Smooth muscle cell of the brain vasculature (primary cell): ENCODE results near the gene MPP4.

Experiments used
- DNase-seq: peaks from one replicate; pipeline ENCODE4 v3.0.0-alpha.2; 2012; ENCODE audit warnings: low read depth, low spot score

Gene MPP4, protein sequence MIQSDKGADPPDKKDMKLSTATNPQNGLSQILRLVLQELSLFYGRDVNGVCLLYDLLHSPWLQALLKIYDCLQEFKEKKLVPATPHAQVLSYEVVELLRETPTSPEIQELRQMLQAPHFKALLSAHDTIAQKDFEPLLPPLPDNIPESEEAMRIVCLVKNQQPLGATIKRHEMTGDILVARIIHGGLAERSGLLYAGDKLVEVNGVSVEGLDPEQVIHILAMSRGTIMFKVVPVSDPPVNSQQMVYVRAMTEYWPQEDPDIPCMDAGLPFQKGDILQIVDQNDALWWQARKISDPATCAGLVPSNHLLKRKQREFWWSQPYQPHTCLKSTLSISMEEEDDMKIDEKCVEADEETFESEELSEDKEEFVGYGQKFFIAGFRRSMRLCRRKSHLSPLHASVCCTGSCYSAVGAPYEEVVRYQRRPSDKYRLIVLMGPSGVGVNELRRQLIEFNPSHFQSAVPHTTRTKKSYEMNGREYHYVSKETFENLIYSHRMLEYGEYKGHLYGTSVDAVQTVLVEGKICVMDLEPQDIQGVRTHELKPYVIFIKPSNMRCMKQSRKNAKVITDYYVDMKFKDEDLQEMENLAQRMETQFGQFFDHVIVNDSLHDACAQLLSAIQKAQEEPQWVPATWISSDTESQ

GRCh38 chr2:201698588-201699226 is at the start of gene MPP4:
TSS of gene MPP4 (minus strand) at chr2:201698644. CDS start at chr2:201693954, 4,690 bp downstream.
- no peak for DNase-seq

DNA sequence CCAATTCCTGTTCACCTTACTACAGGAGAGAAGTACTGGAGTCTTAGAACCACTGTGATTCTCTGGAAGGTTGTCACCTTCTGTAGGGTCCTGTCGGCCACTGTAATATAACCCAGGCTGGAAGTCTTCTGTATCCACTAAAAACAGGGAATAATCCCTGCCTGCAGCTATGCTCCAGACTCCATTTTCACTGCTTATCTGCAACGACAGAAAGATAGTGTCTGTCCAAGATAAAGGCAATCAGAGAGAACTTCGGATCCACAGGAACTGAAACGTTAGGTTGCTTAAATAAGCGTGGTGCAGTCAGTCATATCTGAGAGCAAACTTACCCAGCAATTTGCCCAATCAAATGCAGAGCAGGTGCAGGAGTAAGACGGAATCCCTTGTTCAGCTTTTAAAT is 48.1 kb upstream of the MPP4 start:
- DNase-seq = no peak

GRCh38 chr2:201735486-201735885 is 37.0 kb upstream of the MPP4 start:
- no peak for DNase-seq

- DNase-seq = no peak
Measured at GRCh38 chr2:201734111-201734510, 35.7 kb upstream of the MPP4 start.

- DNase-seq = no peak
Measured at GRCh38 chr2:201733544-201733943, 35.1 kb upstream of the MPP4 start.

DNA sequence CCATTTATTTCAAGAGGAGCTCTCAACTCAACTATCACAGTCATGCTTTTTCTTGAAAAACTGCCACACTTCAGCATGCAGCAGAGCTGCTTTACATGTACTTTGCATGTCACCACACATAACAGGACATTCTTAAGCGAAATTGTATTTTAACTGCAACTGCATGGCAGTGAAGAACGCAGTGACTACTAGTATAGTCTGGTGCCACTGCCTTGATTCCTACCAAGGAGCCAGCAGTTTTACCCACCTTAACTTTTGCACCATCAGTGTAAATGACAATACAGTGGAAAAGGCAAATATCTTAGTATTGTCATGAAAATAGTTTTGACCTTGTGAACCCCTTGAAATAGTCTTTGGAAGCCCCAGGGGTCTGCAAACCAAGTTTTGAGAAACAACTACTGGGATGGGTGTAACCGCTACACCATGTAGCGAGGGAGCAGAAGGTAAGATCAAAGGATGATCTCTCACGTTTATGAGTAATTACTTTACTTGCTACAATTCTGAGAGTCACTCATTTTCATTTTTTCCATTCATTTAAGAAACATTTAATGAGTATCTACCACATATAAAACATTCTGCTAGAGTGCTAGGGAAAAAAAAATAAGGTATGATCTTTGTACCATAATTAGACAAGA is 32.3 kb upstream of the MPP4 start:
- no peak for DNase-seq

DNA sequence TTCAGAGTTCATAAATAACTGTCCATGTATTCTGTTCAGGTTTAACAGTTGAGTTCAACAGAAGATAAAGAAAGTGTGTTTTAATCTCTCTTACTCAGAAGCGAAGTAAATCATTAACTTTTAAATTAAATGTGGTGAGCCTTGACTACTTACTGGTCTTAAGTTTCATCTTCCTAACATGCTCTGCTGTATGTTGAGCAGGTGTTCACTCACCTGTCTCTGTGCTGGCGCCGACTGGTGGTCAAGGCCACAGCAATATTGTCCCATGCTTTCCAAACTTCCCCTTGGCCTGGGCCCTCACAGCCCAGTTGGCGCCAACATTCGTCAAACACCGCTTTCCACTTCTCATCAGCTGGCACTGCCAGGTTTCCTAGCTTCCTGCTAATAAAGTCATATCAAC is 17.0 kb upstream of the MPP4 start:
- DNase-seq = no peak

GRCh38 chr2:201712726-201713125 is 14.3 kb upstream of the MPP4 start:
- no peak for DNase-seq

GRCh38 chr2:201709747-201710146 is 11.3 kb upstream of the MPP4 start:
- no peak for DNase-seq

GRCh38 chr2:201709049-201709448 is 10.6 kb upstream of the MPP4 start:
- no peak for DNase-seq

- DNase-seq = no peak
Measured at GRCh38 chr2:201707753-201708152, 9.3 kb upstream of the MPP4 start.

- no peak for DNase-seq
Measured at GRCh38 chr2:201707142-201707541, 8.7 kb upstream of the MPP4 start.

DNA sequence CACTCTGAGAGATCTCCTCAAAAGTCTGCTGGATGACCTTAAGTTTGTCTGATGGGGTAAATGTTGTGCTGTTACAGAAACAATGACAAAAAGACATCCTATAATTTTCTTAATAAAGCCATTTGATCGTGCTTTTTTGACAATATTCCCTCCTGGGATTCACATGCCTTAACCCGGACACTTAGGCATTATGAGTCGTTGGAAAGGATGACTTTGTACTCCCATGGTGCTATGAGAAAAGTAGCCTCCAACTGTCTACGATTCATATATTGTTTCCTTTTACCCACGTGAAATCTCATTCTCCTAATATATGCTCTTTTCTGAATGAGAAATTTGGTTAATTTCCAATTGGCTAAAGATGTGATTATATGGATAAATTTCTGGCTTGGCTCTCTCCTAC is 6.1 kb upstream of the MPP4 start:
- no peak for DNase-seq

- no peak for DNase-seq
Measured at GRCh38 chr2:201701646-201702045, 3.2 kb upstream of the MPP4 start.

DNA sequence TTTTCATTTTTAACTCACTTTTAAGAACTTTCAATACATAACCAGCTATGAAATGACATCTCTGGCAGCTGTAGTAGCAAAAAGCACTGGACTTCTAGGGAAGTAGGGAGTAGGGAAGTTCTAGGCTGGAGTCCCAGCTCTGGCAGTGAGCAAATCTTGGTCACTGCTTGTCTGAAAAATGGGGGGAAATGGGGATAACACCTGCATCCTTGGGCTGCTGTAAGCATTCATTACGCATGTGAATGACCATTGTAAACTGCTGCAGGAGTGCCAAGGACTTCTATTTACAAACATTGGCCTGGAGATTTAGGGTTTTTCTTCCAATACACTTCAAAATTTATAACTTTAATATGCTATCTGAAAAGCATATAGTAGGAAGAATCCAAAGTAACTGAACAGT is 972 bp upstream of the MPP4 start:
- no peak for DNase-seq

DNA sequence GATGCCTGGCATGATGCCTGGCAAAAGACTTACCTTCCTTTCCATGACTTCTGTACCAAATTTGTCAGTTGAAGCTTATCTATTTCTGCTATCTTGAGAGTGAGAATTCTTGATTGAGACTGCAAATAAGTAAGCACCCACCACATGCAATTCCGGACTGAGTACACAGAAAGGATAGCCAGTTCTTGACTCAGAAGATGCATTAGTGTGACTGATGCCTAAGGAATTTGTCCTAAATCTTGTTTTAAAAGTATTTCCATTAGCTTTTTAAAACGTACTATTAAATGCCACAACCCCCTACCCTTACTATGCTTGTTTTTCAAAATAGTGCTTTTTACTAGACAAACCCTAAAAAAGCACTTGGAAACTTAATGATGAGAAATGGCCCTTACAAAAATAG is 545 bp downstream of the MPP4 start:
- no peak for DNase-seq

DNA sequence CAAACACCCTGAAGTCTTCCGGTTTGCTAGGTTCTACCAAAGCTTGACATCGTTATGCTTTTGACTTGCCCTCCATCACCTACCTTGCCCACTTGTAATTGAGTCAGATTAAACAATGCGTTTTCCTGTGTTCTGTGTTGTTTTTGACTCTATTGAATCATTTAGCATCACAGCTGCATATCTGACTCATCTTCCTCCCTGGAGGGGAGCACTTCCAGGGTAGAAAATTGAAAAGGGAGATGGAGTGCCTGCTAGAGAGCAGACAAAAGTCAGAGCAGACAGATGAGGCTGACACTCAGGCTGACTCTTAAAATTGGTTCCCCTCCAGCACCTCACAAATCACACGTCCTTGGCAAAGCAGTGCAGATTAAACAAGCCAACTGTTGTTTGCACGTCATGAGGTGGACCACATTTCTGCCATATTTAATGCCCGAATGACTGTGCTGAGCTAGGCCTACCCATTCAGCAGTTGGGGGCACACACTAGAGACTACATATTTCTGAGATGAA is 2.2 kb downstream of the MPP4 start:
- DNase-seq = peak; percentile 74

DNA sequence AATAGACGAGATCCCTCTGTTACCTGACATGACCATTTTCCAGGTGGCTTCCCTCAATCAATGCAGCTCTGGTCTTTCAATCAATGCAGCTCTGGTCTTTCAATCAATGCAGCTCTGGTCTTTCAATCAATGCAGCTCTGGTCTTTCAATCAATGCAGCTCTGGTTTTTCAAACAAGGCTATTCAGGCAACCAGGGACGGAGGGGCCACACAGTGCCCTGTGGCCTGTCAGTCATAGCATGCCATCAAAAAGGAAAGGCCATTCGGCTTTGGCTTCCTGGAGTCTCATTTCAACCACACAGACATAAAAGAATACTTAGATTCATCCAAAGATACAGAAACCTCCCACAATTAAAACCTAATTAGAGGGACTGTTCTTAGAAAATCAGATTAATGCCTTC is 13.3 kb downstream of the MPP4 start:
- no peak for DNase-seq

- DNase-seq = no peak
Measured at GRCh38 chr2:201680743-201681142, 17.7 kb downstream of the MPP4 start.

GRCh38 chr2:201678401-201678800 is 20.0 kb downstream of the MPP4 start:
- no peak for DNase-seq

DNA sequence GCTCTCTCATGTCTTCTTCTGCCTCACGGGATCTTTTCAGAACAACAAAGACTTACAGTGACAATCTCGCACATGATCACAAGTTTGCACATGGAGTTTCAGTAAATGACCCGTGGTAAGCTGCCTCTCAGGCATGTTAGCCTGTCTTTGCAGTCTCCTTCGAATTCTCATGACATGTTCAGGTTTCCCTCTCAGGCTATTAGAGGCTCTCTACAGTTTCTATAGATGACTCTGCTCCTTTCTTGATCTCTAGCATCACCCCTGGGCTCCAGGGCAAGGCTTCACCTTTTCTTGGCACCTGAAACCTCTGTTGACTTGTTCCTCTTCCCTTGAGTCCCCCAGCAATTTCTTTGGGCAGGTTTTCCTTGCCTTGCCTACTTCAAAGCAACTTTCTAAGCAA is 23.0 kb downstream of the MPP4 start:
- no peak for DNase-seq

DNA sequence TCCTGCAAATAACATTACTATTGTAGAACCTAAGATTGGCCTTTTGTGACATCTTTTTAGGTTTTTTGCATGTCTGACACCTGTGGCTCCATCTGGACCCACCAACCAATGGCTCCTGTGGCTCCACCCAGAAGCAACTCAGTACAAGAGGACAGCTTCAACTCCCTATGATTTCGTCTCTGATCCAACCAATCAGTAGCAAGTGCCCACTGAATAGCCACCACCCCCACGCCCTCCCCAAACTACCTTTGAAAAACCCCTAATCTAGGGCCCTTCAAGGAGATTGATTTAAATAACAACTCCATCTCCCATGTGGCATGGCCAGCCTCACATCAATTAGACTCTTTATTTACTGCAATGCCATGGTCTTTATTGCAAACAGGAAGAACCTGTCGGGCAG is 23.6 kb downstream of the MPP4 start:
- DNase-seq = no peak
